ENCODE data around the gene NFIX. TPM values are rescaled to one million over a fixed set of nuclear protein-coding genes. Genes with fewer than 3 reads are reported as not detected.

The NFIX gene
- total RNA-seq, 6 experiments from 2014 or later: 20.3 to 40.0 (median 26.7) TPM

DNA sequence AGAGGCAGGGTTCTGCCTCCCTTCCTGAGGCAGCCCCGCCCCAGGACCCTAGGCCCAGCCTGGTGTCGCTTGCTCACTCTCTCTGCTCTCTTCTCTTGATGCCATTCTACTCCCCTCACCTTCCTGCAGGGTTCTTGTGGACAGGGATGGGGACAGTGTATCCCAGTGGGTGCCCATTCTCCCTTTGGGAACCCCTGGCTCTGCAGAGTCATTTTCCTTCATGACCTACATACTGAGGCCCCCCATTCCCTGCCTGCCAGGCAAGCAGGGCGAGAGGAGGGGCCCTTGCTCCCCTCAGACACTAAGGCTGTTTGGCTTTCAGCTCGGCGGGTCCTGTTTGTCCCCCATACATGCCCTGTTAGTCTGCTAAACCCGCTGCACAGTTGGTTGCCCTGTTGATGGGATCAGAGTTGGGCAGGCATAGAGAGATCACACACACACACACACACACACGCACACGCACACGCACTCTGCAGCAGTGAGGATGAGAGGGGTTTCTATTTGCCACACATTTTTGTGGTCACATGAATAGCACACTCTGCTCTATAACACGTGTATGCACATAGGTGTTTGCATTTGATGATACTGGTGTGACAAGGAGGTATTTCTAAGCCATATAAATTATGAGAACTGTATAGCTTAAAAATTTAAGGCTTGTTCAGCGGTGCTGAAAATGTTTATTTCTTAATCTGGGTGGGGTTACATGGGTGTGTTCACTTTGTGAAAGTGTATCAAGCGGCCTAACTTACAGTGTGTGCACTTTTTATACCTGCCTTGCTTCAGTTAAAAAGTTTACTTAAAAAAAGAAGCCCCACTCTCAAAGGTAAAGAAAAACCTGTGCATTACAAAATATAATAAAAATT, 20.3 kb downstream of the NFIX start:
- TF ChIP-seq, protein P1, sequence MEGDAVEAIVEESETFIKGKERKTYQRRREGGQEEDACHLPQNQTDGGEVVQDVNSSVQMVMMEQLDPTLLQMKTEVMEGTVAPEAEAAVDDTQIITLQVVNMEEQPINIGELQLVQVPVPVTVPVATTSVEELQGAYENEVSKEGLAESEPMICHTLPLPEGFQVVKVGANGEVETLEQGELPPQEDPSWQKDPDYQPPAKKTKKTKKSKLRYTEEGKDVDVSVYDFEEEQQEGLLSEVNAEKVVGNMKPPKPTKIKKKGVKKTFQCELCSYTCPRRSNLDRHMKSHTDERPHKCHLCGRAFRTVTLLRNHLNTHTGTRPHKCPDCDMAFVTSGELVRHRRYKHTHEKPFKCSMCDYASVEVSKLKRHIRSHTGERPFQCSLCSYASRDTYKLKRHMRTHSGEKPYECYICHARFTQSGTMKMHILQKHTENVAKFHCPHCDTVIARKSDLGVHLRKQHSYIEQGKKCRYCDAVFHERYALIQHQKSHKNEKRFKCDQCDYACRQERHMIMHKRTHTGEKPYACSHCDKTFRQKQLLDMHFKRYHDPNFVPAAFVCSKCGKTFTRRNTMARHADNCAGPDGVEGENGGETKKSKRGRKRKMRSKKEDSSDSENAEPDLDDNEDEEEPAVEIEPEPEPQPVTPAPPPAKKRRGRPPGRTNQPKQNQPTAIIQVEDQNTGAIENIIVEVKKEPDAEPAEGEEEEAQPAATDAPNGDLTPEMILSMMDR (IDR thresholded peaks at IDR 0.05): no peak
- TF ChIP-seq POLR2A (IDR thresholded peaks at IDR 0.05): no peak
- Histone ChIP-seq H3K4me3 (no peak overlapping the region), H3K27me3 (no peaks in the 10 kb centered on the region), H3K9me3 (no peaks in the 10 kb centered on the region), H3K27ac (no peak overlapping the region), H3K4me1 (peaks cover 0 to 22% (median 2%) of the 10 kb centered on the region in 4 donors), H3K36me3 (no peaks in the 10 kb centered on the region)
- intact Hi-C loops (cut with DNase I): no loop called here
- WGBS (ENCODE audit: insufficient coverage, low coverage, low lambda C conversion rate, missing lambda C conversion rate): 89% methylated on average over 7 of the region's 12 CpGs
- no peak for DNase-seq
- no peak for ATAC-seq

GRCh38 chr19:13016245-13016627, 21.0 kb downstream of the NFIX start:
- Histone ChIP-seq H3K27ac (no peak overlapping the region), H3K36me3 (no peaks in the 10 kb centered on the region), H3K4me3 (no peak overlapping the region), H3K4me1 (peaks cover 0 to 22% (median 2%) of the 10 kb centered on the region in 4 donors), H3K27me3 (no peaks in the 10 kb centered on the region), H3K9me3 (no peaks in the 10 kb centered on the region)
- intact Hi-C loops (cut with DNase I): no loop called here
- no peak for DNase-seq
- WGBS (ENCODE audit: insufficient coverage, low coverage, low lambda C conversion rate, missing lambda C conversion rate): 79% methylated on average over 7 of the region's 7 CpGs
- no peak for ATAC-seq
- no peak for TF ChIP-seq POLR2A (IDR thresholded peaks at IDR 0.05)
- TF ChIP-seq, protein P1 (IDR thresholded peaks at IDR 0.05): no peak

DNA sequence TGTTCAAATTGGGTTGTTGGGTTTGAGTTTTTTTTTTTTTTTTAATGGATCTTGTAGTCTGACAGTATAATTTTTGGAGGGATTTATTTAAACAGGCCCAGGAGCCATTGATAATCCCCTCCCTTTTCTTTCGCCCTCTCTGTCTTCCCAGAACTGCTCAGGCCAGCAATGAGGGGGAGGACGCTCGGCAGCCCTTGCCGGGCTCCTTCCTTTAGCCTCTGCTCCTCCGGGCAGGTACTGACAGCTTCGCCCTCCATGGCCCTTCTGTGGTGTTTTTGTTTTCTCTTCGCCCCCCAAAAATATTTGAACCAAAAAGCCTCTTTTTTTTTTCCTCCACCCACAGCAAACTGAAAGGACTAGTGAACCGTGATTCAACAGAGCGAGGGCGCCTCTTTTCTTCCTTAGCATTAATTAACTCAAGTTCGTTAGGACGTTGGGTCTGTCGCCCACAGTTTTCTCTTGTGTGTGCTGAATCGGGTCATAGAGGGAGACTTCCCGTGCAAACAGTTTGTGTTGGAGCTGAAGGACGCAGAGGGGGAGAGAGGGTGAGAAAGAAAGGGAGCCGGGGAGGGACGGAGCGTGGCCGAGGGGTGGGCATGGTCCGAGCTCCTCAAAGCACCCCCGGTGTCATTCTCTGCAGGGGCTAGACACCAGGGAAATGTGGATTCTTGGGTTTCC, 21.5 kb downstream of the NFIX start:
- ATAC-seq (no peak), DNase-seq (no peak)
- H3K4me1 ChIP-seq: peaks cover 0 to 25% (median 4%) of the 10 kb centered on the region in 4 donors
- no peak for TF ChIP-seq POLR2A (IDR thresholded peaks at IDR 0.05)
- TF ChIP-seq, protein P1 (IDR thresholded peaks at IDR 0.05): no peak
- intact Hi-C loops (cut with DNase I): no loop called here
- H3K4me3 ChIP-seq: no peak overlapping the region
- WGBS (ENCODE audit: insufficient coverage, low coverage, low lambda C conversion rate, missing lambda C conversion rate): 78% methylated on average over 21 of the region's 22 CpGs
- H3K36me3 ChIP-seq: no peaks in the 10 kb centered on the region
- no peak overlapping the region for H3K27ac ChIP-seq
- H3K27me3 ChIP-seq: no peaks in the 10 kb centered on the region
- H3K9me3 ChIP-seq: no peaks in the 10 kb centered on the region

GRCh38 chr19:13017306-13018034, 22.2 kb downstream of the NFIX start:
- Histone ChIP-seq H3K36me3 (no peaks in the 10 kb centered on the region), H3K27me3 (no peaks in the 10 kb centered on the region), H3K4me1 (peaks cover 0 to 30% (median 8%) of the 10 kb centered on the region in 4 donors), H3K9me3 (no peaks in the 10 kb centered on the region), H3K4me3 (no peak overlapping the region), H3K27ac (no peak overlapping the region)
- intact Hi-C loops (cut with DNase I): no loop called here
- no peak for DNase-seq
- no peak for TF ChIP-seq POLR2A (IDR thresholded peaks at IDR 0.05)
- TF ChIP-seq, protein P1 (IDR thresholded peaks at IDR 0.05): no peak
- 61% methylated on average over 12 of the region's 14 CpGs for WGBS (ENCODE audit: insufficient coverage, low coverage, low lambda C conversion rate, missing lambda C conversion rate)
- ATAC-seq: no peak
